ENCODE data around the gene ZNF124.

The ZNF124 gene

GRCh38 chr1:247111700-247112478, 59.9 kb downstream of the ZNF124 start:
- DNase-seq: no peak

DNA sequence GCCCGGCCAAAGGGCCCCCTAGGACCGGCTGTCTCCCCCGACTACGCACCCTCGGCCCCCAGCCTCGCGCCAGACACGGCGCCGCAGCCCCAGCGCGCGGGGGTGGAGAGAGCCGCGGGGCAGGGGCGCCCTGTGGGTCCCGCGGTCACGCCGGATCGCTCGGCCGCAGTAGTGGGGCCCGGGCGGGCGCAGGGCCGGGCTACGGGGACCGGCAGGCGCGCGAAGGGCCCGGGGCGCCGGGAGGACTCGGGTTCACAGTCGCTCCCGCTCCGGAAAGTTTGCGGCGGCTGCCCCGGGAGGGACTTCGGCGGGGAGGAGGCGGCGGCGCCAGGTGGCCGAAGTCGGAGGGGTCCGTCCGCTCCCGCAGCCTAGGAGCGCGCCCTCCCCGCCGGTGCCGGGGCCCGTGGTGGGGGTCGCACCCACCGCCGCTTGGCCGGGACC, 60.5 kb downstream of the ZNF124 start:
- no peak for DNase-seq

DNA sequence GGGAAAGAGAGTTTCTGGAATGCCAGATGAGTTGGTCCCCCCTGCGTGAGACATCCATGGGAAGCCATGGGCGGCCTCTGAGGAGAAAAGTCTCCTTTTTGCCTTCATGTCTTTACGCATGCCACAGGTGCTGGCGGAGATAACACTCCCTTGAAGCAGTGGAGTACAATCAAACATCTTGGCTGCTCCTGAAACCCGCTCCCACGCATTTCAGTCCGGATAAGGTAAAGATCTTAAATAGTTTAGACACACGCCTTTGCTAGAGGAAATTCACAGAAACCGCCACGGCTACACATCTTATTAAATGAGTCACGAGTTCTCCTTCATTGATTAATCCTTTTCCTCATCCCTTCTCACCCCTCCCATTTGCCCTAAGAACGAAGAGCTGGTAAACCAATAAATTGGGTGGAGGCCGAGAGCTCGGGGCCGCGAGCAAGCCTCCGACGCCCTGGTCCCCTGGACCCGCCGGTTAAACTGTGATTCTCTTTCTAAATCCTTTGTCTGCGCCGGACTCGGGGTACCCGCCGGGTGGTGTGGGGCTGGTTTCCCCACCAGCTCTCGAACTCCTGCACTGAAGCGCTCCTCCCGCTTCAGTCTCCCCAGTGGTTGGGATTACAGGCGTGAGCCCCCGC, 61.1 kb downstream of the ZNF124 start:
- no peak for DNase-seq

DNA sequence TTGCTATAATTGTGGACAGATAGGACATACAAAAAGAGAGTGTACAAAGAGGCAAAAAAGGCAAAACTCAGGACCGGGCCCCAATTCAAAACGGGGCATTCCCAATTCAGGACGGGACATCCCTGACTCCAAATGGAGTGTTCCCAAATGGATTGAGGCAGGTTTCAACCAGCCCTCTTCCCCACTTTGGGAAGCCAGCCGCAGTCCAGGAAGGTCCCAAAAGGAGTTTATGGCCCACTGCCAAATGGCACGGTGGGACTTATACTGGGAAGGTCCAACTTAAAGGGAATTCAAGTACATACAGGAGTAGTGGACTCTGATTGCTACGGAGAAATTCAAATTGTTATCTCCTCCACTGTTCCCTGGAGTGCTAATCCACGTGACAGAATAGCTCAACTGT, 64.1 kb downstream of the ZNF124 start:
- no peak for DNase-seq

DNA sequence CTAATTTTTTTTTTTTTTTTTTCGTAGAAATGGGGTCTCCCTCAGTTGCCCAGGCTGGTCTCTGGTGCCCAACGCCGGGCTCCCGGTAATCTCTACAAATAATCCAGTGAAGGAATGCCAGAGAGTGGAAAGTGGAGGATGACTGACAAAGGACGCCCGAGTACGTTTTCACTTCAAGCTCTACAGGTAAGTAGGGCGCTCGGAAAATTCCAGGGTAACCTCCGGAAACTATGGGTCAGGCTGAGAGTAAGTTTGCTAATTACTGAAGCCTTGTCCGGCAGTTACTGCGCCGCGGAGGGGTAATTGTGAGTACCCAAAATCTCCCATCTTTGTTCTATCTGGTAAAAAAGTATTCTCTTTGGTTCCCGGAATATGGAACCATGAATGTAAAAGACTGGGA, 65.9 kb downstream of the ZNF124 start:
- no peak for DNase-seq

All from NCI-H2171 treated with DMSO at 0.1 percent for 48 hours (cell line).